D721Med (cell line): ENCODE measurements around the gene GMDS.

ENCODE experiments used
- DNase-seq: peaks from one replicate; pipeline ENCODE4 v3.0.0; 2011; ENCODE audit warnings: low spot score; ENCODE audit not compliant: insufficient read length
- FAIRE-seq: peaks from 2 replicates; lab custom pipeline; 2011; peaks lifted over from hg19 to GRCh38; lab: Jason Lieb, UNC
- TF ChIP-seq, protein P1 (sequence below): IDR thresholded peaks from 2 replicates; pipeline ENCODE4 v1.5.1; 2012; ENCODE audit warnings: mild to moderate bottlenecking, control low read depth; ENCODE audit not compliant: insufficient read depth; ENCODE audit errors: missing control alignments

Gene GMDS

DNA sequence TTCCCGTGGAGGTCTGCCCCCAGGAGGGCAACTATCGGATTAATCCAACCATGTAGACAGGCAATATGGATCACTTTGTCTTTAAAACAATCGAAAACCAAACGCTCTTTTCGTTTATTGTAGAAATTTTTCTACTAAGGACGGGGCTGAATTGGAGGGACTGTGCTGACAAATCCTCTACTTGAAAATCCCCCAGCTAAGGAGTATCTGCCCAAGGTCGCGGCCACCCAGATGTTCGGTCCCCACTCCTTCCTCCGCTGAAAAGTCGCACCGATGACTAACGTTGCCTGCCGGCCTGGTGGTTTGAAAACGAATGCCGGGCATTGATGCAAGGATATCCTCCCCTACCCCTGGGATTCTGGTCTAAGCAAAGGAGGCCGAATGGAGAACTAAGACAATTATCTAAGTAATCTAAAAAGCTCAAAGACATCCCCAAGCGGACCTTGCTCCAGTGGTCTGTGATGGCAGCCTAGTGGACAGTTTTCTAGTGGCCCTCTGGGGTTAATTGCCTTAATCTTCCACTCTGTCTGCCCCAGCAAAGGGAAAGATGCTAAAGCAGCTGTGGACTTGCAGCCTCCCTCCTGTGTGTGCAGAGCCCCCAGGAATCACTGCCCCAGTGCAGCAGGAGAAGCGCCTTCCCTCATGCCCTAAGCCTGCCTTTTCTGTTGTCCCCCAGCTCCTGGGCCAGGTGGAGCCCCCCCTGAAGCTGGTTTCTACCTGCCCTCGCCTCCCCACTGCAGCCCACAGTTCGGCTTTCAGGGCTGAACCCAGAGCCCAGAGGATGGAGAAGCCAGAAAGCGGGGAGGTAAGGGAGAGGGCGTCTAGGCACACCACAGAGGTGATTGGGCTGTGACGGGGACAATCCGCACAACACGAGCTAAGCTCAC is 639.3 kb downstream of the GMDS start:
- TF ChIP-seq, protein P1, sequence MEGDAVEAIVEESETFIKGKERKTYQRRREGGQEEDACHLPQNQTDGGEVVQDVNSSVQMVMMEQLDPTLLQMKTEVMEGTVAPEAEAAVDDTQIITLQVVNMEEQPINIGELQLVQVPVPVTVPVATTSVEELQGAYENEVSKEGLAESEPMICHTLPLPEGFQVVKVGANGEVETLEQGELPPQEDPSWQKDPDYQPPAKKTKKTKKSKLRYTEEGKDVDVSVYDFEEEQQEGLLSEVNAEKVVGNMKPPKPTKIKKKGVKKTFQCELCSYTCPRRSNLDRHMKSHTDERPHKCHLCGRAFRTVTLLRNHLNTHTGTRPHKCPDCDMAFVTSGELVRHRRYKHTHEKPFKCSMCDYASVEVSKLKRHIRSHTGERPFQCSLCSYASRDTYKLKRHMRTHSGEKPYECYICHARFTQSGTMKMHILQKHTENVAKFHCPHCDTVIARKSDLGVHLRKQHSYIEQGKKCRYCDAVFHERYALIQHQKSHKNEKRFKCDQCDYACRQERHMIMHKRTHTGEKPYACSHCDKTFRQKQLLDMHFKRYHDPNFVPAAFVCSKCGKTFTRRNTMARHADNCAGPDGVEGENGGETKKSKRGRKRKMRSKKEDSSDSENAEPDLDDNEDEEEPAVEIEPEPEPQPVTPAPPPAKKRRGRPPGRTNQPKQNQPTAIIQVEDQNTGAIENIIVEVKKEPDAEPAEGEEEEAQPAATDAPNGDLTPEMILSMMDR = no peak
- DNase-seq (no peak), FAIRE-seq (no peak)

DNA sequence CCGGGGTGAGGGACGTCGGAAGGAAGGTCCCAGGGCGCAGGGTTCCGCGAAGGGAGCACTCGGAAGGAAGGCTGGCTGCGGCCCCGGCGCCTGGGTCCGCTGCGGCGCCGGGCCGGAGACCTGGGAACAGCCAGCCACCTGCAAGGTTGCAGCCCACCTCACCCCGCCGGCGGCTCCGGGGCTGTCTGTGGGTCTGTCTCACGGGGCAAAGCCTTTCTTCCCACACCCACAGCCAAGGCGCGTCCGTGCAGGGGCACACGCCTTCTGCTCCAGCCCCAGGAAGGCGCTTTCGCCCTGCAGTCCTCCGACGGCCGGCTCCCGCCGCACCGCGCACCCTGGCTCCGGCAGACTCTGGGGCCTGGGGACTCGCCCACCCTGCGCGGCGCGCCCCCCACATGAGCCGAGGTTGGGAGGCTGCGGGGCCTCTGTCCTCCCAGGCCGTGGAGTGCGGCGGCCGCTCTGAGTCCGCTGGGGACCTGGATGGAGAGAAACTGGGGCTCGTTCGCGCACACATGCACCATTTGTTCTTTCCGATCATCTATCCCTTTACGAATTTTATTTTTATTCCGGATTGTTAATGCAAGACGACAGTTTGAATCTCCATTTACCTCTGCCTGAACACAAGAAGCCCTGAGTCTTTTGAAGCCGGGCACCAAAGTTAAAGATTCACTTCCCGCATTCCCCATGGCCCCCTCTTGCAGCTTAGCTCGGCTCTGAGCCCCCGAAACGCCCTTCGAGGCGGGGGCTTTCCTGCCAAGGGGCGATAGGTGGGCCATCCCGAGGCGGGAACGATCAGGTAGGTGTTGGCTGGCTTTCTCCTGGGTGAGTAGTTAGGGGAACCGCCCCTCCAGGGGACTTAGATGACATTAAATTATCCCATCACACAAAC is 640.2 kb downstream of the GMDS start:
- TF ChIP-seq, protein P1 = no peak
- no peak for DNase-seq
- FAIRE-seq = no peak

DNA sequence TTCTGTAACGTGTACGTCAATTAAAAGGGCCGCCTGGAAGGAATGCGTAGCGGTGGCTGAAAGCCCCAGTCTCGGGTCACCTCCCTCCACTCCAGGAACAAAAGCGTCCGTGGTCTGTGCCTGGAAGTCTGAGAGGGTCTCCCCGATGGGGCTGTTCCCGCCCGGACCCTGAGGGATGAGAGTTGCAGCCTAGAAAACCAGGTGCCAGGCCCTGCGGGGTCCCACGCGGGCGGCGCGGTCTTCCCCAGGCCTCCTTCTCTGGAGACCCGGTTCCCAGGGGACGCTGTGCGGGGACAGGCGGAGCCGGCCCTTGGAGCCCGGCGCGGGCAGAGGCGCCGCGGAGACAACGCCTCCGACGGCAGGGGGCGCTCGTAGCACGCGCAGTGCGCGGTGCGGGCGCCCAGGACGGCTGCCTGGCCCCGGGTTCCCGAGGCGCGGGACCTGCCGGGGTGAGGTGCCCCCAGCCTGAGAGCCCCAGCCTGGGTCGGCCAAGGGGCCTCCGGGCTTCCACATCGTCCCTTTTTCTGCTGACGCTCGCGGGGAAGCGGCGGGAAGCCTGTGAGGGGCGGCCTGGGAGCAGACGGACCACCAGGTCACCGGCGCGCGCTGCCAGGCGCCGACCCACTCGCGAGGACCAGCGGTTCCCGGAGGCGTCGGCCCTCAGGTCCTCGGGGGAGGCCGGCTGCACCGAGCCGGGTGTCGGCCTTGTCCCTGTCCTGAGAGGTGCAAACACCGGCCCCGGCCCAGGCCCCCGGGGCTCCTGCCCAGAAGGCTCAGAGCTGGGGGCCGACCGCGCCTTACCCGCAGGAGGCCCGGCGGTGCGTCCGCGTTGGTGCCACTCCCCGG is 641.0 kb downstream of the GMDS start:
- DNase-seq (no peak), FAIRE-seq (no peak)
- TF ChIP-seq, protein P1 = peak; percentile 64

DNA sequence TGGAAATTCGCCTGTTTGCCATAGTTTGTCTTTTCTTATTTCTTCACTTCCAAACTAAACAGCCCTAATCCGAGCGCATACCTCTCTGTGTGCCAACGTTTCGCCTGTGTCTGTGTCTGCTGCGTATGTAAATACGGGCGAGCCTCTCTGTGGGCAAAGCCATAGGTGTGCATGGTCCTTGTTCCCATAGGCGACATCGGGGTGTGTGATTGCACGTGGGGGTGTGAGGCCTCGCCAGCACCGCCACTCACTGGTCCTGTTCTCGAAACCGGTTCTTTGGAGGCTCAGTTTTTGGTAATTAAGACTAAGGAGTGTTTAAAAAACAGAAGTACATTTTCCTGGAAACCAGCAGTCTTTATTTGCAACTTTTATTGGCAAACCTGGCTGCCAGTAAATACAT is 641.7 kb downstream of the GMDS start:
- TF ChIP-seq, protein P1 = no peak
- DNase-seq (no peak), FAIRE-seq (no peak)

DNA sequence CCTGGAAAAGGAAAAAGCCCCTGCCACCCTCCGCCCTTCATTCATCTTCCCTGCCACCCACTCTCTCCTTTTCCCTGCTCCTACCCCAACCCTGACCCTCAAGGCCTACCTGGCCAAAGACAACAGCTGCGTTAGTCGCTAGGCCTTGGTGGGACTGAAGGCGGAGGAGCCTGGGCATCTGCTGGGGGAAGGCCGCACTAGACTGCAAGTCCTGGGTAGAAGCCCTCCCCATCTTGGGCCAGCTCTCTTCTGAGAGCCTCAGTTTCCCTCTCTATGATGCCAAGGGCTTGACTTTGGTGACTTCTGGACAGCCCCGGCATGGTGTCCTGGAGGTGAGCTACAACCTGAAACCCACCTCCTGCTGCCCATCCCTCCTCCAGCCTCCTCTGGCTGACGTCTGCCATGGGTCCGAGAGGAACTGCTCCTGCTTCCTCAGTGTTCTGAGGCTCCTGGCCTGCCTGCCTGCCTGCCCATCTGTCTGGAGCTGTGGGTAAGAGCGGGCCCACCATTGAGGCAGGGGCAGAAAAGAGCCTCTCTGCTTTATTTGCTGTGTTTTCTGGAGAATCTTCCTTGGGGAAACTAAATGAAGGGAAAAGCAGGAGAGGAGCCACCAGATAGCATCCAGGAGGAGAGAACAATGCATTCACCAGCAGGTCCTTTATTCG is 643.2 kb downstream of the GMDS start:
- TF ChIP-seq, protein P1 = no peak
- FAIRE-seq (no peak), DNase-seq (no peak)
